Measurements from ENCODE around the gene KY. TPM values are rescaled to one million over a fixed set of nuclear protein-coding genes. Genes with fewer than 3 reads are reported as not detected.

KY gene
- total and polyA plus RNA-seq, 2 donors (not counting 1 experiment from before 2014, with no cell fraction given) = not detected

- intact Hi-C loops (cut with micrococcal nuclease) = no loop called here
- H3K4me1 Mint-ChIP-seq = no peaks in the 10 kb centered on the region
- Histone ChIP-seq H2AFZ (ENCODE audit: insufficient read depth, low read depth, low read length, poor library complexity, severe bottlenecking) (no peak overlapping the region), H4K20me1 (ENCODE audit: control insufficient read depth, insufficient read depth, low read length, poor library complexity, severe bottlenecking) (no peaks in the 10 kb centered on the region), H3K9me3 (ENCODE audit: control extremely low read depth in 1 of 3, control insufficient read depth in 2 of 3, insufficient read depth in 1 of 3, low read length in 2 of 3) (no peaks in the 10 kb centered on the region), H3K4me1 (ENCODE audit: control insufficient read depth in 2 of 2, insufficient read depth in 2 of 2, low read length in 2 of 2) (no peaks in the 10 kb centered on the region), H3K9ac (ENCODE audit: low read length) (no peak overlapping the region), H3K4me3 (ENCODE audit: control extremely low read depth in 1 of 5, extremely low read depth in 1 of 5, insufficient read depth in 1 of 5, low read depth in 2 of 5, low read length in 4 of 5) (no peak overlapping the region), H3K79me2 (ENCODE audit: control insufficient read depth, insufficient read depth, low read length) (no peaks in the 10 kb centered on the region), H3K27me3 (replicated peaks in 1 of 4; ENCODE audit: control extremely low read depth in 1 of 4, control insufficient read depth in 3 of 4, insufficient read depth in 4 of 4, low read length in 3 of 4) (no peaks in the 10 kb centered on the region), H3K4me2 (replicated peaks; ENCODE audit: low read depth, low read length, poor library complexity, severe bottlenecking) (no peak overlapping the region), H3K27ac (ENCODE audit: low read length in 2 of 2) (no peak overlapping the region), H3K36me3 (replicated peaks in 1 of 2; ENCODE audit: control extremely low read depth in 1 of 2, control insufficient read depth in 1 of 2, extremely low read depth in 1 of 2, insufficient read depth in 2 of 2, low read length in 1 of 2) (no peaks in the 10 kb centered on the region)
- CTCF ChIA-PET = interaction anchor here (1.5 to 3.2 kb wide), 2 partner anchors 10 to 1451 kb away, joined by 3 to 11 read pairs; no protein-coding TSS in a partner anchor
- no peak for ATAC-seq (ENCODE audit: low read depth)
- POLR2A ChIA-PET = no interaction called here
- no peaks in the 10 kb centered on the region for H3K9me3 Mint-ChIP-seq (ENCODE audit: insufficient read depth)
- H3K4me3 Mint-ChIP-seq = no peak overlapping the region
- TF ChIP-seq CTCF (IDR thresholded peaks at IDR 0.05) (no peak), EZH2 (IDR thresholded peaks at IDR 0.05; ENCODE audit: borderline replicate concordance, insufficient read depth, low read depth, low read length, poor library complexity, severe bottlenecking) (no peak)
- H3K27me3 Mint-ChIP-seq = peaks cover 5% of the 10 kb centered on the region
- no peak for DNase-seq
- H3K27ac Mint-ChIP-seq = no peak overlapping the region
These were observed 60.1 kb downstream of the KY start for GRCh38 chr3:134590766-134591165.

DNA sequence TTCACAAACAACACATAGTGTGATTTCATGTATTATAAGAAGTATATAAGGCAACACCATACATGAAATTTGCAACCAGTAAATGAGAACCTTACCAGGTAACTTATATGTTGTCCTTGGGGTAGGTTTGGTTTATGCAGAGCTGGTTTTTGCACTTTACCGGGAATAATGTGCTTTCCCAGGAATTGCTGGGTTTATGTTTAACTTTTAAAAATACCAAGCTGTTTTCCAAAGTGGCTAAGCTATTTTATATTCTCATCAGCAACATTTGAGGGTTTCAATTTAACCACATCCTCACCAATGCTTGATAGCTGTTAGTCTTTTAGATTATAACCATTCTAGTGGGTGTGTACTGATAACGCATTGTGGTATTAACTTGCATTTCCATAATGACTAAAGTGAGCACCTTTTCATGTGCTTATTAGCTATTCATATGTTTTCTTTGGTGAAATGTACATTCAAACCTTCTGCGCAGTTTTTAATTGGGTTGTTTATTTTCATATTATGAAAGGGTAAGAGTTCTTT lies 71.6 kb downstream of the KY start:
- Histone ChIP-seq H3K27ac (ENCODE audit: low read length in 2 of 2) (no peak overlapping the region), H3K36me3 (replicated peaks in 1 of 2; ENCODE audit: control extremely low read depth in 1 of 2, control insufficient read depth in 1 of 2, extremely low read depth in 1 of 2, insufficient read depth in 2 of 2, low read length in 1 of 2) (no peaks in the 10 kb centered on the region), H3K27me3 (replicated peaks in 1 of 4; ENCODE audit: control extremely low read depth in 1 of 4, control insufficient read depth in 3 of 4, insufficient read depth in 4 of 4, low read length in 3 of 4) (no peaks in the 10 kb centered on the region), H3K4me1 (ENCODE audit: control insufficient read depth in 2 of 2, insufficient read depth in 2 of 2, low read length in 2 of 2) (no peaks in the 10 kb centered on the region), H4K20me1 (ENCODE audit: control insufficient read depth, insufficient read depth, low read length, poor library complexity, severe bottlenecking) (no peaks in the 10 kb centered on the region), H3K9ac (ENCODE audit: low read length) (no peak overlapping the region), H3K9me3 (ENCODE audit: control extremely low read depth in 1 of 3, control insufficient read depth in 2 of 3, insufficient read depth in 1 of 3, low read length in 2 of 3) (peaks cover 0 to 12% (median 0%) of the 10 kb centered on the region in 3 donors), H3K4me2 (replicated peaks; ENCODE audit: low read depth, low read length, poor library complexity, severe bottlenecking) (no peak overlapping the region), H2AFZ (ENCODE audit: insufficient read depth, low read depth, low read length, poor library complexity, severe bottlenecking) (no peak overlapping the region), H3K79me2 (ENCODE audit: control insufficient read depth, insufficient read depth, low read length) (no peaks in the 10 kb centered on the region), H3K4me3 (ENCODE audit: control extremely low read depth in 1 of 5, extremely low read depth in 1 of 5, insufficient read depth in 1 of 5, low read depth in 2 of 5, low read length in 4 of 5) (no peak overlapping the region)
- ChIA-PET CTCF (no interaction called here), POLR2A (no interaction called here)
- no CpG with 5 or more reads among the region's 3 CpGs for WGBS (ENCODE audit: insufficient coverage)
- no peaks in the 10 kb centered on the region for H3K4me1 Mint-ChIP-seq
- TF ChIP-seq CTCF (IDR thresholded peaks at IDR 0.05) = no peak
- TF ChIP-seq EZH2 (IDR thresholded peaks at IDR 0.05; ENCODE audit: borderline replicate concordance, insufficient read depth, low read depth, low read length, poor library complexity, severe bottlenecking) = no peak
- peaks cover 3% of the 10 kb centered on the region for H3K9me3 Mint-ChIP-seq (ENCODE audit: insufficient read depth)
- DNase-seq (no peak), ATAC-seq (ENCODE audit: low read depth) (no peak)
- intact Hi-C loops (cut with micrococcal nuclease) = no loop called here
- H3K27me3 Mint-ChIP-seq = no peaks in the 10 kb centered on the region
- no peak overlapping the region for H3K27ac Mint-ChIP-seq
- no peak overlapping the region for H3K4me3 Mint-ChIP-seq

Measured in B cell (primary cell).